Loucy (cell line): ENCODE measurements around the gene UBE2L3.

ENCODE experiments used
- CTCF ChIP-seq: fragments of 200-600 bp; sonication (generic); conservative IDR thresholded peaks from 2 replicates; pipeline ENCODE4 v1.5.1; 2014; ENCODE audit warnings: mild to moderate bottlenecking, antibody characterized with exemption, low read length
- EZH2phosphoT487 ChIP-seq: fragments of 200-600 bp; IDR thresholded peaks from 2 replicates; pipeline ENCODE4 v1.6.1; 2018; ENCODE audit warnings: antibody characterized with exemption, mild to moderate bottlenecking, moderate library complexity, borderline replicate concordance

GRCh38 chr22:21629255-21630149 lies 62.0 kb downstream of the UBE2L3 start, which contains the start of gene YDJC:
- peak; percentile 70 for TF ChIP-seq CTCF
- no peak for TF ChIP-seq EZH2phosphoT487
